HG03342 (cell line): ENCODE data around the gene UBA3.

ENCODE experiments used
- ATAC-seq: cut with Tn5 transposase; IDR thresholded peaks from one replicate; pipeline ENCODE4 v1.9.1; 2021; ENCODE audit warnings: mild to moderate bottlenecking, moderate library complexity; ENCODE audit not compliant: unreplicated experiment

UBA3 gene

DNA sequence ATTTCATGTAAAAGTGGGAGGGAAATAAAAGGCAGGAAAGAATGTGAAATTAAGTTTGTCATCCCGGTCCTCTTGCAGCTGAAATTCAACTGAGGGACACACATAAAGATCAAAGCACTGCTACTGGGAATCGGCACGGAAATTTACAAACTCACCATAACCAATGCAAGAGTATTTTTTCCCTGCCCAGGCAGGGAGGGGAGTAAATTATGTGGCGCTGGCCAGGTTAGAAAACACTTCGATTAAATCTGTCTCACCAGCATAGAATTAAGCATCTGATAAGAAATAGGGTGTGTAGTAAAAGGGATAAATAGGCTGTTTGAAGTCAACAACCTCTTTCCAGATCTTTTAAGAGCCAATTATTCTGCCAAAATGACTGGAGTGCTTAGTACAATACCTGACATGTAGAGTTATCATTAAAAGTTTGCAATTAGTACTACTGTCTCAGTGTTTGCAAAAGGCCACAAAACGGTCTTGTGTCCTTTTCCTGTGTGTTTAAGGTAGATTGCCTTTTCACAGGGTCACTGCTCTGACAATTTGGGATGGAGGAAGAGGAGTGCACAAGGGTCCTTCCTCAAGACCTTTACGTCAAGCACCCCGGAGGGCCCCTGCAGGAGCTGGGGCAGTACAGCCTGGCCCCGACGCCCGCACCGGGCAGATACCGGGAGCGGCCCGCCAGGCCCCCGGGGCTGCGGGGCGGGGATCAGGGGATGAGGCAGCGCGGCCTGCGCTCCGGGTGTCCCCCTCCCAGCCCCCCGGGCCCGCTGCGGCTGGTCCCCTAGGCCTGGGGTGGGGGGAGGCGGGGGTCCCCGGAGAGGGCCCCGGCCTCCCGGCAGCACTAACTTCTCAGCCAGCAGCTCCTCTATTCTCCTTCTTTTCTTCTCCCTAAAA is 651 bp downstream of the UBA3 start:
- peak; percentile 22 for ATAC-seq

GRCh38 chr3:69072928-69073327 is 7.2 kb downstream of the UBA3 start:
- ATAC-seq, result no peak

- no peak for ATAC-seq
Measured at GRCh38 chr3:69066121-69066520, 14.0 kb downstream of the UBA3 start.

GRCh38 chr3:69065318-69065964 is 14.7 kb downstream of the UBA3 start:
- ATAC-seq, result no peak

GRCh38 chr3:69063636-69064035 is 16.5 kb downstream of the UBA3 start:
- no peak for ATAC-seq

DNA sequence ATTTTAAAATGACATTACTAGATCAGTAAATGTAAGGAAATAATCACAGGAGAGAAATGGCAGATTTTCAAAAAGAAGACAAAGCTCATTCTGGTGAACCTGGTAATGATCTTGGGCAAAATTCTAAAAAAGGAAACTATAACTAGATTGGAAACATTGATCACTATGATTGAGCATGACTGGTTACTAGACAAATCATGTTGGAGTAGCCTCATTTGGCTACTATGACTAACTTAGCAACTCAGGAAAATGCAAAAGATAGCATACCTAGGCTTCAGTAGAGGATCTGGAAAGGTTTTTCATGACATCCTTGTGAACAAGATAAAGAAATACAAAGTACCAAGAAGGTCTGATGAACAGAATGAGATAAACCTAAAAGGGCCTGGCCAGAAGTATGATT is 20.5 kb downstream of the UBA3 start:
- ATAC-seq, result no peak

DNA sequence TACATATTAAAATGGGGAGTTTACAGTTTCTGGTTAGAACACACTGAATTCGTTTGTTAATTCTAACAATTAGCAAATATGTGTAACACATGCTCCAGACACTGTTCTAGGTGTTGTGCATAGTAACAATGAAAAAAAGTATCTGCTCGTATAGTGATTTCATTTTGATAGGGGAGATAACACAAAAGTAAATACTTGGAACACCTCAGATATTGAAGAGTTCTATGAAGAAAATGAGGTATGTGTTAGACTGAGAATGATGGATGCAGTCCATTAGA is 21.3 kb downstream of the UBA3 start:
- ATAC-seq, result no peak

GRCh38 chr3:69058180-69058946 is 21.8 kb downstream of the UBA3 start:
- ATAC-seq, result peak; percentile 98

GRCh38 chr3:69052472-69052898 is 27.7 kb downstream of the UBA3 start:
- no peak for ATAC-seq

GRCh38 chr3:69051756-69052471 is 28.3 kb downstream of the UBA3 start, which contains the start of gene TMF1:
Gene TMF1, minus strand, starts transcription at chr3:69052333. Its CDS starts 247 bp downstream, at chr3:69052086.
- peak; percentile 95 for ATAC-seq

DNA sequence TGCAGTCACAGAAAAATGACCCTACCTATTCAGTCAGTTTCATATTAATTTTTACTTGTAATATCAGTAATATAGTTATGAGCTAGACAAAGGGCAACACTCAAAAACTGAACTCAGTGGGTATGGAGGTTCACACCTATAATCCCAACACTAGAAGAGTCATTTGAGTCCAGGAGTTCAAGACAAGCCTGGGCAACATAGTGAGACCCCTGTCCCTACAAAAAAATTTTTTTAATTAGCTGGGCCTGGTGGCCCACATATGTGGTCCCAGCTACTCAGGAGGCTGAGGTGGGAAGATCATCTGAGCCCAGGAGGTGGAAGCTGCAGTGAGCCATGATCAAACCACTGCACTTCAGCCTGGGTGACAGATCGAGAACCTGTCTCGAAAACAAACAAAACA is 31.2 kb downstream of the UBA3 start:
- no peak for ATAC-seq

- ATAC-seq, result no peak
Measured at GRCh38 chr3:69044608-69045007, 35.6 kb downstream of the UBA3 start.

- no peak for ATAC-seq
Measured at GRCh38 chr3:69033470-69033869, 46.7 kb downstream of the UBA3 start.

DNA sequence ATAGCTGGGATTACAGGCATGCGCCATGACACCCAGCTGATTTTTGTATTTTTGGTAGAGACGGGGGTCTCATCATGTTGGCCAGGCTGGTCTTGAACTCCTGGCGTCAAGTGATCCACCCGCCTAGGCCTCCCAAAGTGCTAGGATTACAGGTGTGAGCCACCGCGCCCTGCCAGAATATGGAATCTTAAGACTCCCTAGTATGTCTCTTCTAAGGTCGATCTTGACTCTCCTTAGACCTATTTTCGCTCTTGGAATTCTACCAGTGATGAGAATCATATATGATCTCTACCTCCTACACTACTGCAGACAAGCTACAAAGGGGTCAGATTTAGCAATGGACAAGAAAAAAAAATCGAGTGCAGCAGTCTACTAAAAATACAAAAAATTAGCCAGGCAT is 47.4 kb downstream of the UBA3 start:
- ATAC-seq, result no peak

GRCh38 chr3:69032142-69032541 is 48.0 kb downstream of the UBA3 start:
- no peak for ATAC-seq

- ATAC-seq, result no peak
Measured at GRCh38 chr3:69031635-69032034, 48.5 kb downstream of the UBA3 start.

- ATAC-seq, result no peak
Measured at GRCh38 chr3:69020857-69021256, 59.3 kb downstream of the UBA3 start.

- no peak for ATAC-seq
Measured at GRCh38 chr3:69020424-69020823, 59.7 kb downstream of the UBA3 start.

GRCh38 chr3:69016901-69017300 is 63.3 kb downstream of the UBA3 start:
- no peak for ATAC-seq

DNA sequence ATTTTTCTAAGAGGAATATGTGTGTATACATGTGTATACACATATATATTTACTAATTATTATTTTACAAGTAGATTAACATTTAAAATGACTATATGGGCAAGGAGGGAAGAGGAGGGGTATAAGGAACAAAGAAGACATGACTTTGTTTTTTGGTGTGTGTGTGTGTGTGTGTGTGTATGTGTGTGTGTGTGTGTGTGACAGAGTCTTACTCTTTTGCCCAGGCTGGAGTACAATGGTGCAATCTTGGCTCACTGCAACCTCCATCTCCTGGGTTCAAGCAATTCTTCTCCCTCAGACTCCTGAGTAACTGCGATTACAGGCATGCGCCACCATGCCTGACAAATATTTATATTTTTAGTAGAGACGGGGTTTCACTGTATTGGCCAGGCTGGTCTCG is 64.1 kb downstream of the UBA3 start:
- no peak for ATAC-seq

DNA sequence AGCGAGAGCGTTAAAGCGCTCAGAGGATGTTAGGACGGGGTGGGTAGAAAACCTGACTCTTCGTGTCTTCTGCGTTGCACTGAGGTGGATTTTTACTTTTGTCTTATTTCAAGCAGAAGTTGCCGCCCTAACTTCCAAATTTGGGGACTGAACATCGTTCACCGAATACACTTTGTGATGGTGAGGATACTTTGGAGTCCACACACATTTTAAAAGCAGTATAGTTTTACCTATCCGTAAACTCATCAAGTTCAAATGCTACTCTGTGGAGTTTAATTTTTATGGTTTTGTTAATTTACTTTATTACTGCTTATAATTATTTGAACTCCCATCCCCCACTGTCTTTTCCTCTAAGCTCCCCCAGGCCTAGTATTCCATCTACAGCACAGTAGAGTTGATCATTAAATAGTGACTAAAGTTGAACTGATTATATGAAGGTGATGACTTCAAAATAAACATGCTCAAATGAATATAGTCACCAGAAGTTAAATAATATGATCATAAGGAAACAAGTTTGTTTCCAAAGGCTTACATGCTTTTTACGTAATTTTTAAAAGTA is 66.1 kb downstream of the UBA3 start:
- ATAC-seq, result no peak
